Central memory CD4-positive, alpha-beta T cell (primary cell): ENCODE data around the gene CDH20.

Source experiments
- DNase-seq: peaks from one replicate; pipeline ENCODE4 v3.0.0; 2022

Gene CDH20

DNA sequence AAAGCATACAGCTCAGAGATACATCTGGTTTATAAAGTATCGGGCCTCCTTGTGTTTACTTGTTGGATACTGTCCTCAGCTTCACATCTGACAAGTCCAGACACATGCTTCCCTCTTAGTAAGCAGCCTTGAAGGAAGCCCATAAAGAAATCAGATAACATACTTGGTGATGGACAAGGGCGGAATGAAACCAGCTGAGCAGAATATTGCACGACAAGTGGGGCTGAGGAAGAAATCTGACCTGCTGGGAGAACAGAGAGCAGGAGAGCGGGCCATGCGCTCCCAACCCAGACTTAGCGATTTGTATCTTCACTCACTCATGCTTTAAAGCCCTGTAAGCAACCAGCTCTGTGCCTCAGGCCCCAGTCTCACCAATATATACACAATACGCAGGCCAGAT is 208.4 kb downstream of the CDH20 start:
- no peak for DNase-seq

DNA sequence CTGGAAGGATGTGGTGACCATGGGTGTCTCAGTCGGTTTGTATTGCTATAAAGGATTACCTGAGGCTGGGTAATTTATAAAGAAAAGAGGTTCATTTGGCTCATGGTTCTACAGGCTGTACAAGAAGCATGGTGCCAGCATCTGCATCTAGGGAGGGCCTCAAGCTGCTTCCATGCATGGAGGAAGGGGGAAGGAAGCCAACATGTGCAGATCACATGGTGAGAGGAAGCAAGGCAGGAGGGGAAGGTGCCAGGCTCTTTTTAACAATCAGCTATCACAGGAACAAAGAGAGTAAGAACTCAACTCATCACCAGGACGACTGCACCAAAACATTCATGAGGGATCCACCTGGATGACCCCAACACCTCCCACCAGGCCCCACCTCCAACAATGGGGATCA is 209.4 kb downstream of the CDH20 start:
- no peak for DNase-seq

DNA sequence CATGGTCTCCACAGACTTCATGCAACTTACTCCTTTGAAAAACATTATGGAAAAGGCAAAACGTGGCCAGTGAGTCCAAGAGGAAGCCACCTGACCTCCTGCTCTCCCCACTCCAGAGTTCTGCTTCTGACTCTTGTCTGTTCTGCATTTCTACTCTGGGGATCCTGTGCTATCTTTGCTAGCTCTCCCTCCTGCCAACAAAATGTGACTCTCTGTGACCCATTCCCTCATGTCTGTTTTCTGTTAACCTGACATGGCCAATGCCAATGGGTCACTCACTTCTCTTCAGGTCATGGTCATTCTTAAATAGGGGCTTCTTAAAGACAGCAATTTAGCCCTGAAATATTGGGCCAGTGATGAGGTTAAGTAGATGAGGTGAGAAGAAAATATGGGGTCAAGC is 210.3 kb downstream of the CDH20 start:
- no peak for DNase-seq

DNA sequence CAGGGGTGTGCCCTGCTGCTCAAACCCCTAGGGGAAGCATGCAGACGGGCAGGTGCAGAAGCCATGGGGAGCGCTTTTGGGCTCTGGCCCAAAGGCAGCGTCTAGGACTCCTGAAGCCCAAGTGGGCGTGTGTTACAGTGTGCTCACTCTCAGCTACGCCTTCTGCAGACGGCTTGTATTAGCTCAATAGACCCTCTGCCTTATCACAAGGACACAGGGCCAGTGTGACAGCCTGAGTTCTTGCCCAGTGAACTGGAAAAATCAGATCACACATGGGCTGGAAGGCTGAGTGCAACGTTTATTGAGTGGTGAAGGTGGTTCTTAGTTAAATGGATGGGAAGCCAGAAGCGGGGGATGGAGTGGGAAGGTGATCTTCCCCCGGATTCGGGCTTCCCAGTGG is 210.9 kb downstream of the CDH20 start:
- DNase-seq: no peak

DNA sequence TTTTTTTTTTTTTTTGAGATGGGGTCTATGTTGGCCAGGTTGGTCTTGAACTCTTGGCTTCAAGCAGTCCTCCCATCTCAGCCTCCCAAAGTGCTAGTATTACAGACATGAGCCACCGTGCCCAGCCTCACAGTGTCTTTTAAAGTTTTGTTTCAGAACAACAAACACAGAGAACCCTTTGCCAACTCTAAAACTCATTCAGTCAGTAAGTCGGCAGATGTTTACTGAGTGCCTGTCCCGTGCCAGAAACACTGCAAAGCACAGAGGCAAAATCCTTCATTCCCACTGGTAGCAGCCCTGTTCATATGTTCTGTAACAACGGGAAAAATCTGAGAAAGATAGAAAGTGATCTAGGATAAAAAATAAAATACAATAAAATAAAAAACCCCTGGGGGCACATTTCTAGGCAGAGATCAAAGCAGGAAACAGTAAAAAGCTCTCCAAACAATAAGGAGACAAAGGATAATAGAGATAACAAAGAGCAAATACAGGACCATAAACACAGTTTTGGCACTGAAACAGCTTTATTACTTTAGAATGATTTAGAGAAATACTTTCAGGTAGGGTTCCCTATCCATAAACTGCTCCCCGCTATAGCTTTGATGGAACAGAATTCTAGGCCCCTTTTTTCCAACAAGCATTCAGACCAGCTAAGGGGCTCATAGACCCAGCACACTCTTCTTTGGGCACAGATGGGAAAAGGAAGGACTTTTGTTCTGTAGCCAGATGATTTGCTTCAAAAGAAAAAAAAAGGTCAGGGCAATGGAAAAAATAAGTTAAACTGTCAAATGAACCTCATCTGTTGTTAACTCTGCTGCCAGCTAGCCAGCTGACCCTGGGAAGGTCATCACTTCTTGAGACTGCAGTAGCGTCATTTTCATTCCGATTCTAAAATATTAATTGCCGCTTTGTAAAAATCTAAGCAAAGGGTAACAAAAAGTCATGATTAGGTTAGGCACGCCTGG is 212.3 kb downstream of the CDH20 start:
- no peak for DNase-seq

DNA sequence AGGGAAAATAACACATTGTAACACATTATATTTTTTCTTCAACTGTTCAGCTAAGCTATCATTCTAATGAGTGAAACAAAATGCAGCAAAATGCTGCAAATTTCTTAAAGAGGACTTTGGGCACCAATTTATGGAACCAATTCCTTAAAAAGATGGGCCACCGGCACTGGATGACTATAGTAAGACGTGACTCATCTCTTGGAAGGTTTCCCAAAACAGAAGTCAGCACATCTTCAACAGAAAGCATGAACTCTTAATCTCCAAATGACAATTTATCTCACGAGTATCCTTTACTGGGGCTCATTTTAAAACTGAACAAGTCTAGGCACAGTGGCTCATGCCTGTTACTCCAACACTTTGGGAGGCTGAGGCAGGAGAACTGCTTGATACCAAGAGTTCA is 213.4 kb downstream of the CDH20 start:
- no peak for DNase-seq

DNA sequence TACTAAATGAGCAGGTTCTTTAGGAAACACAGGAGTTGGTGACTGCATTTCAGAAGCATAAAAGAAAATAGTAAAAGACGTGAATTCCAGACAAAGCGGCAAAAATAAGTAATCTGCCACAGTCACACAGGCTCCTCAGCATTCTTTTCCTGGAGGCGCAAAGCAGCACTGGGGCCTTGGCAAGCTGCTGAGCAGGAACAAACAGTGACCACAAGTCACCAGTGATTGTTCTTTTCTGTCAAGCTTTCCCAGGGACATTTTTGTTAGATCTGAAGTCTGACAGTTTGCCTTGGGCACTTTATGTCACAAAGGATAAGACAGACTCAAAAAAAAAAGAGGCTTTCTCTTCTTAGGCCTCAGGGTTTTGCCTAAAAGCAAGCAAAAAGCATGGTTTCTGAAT is 216.2 kb downstream of the CDH20 start:
- no peak for DNase-seq

DNA sequence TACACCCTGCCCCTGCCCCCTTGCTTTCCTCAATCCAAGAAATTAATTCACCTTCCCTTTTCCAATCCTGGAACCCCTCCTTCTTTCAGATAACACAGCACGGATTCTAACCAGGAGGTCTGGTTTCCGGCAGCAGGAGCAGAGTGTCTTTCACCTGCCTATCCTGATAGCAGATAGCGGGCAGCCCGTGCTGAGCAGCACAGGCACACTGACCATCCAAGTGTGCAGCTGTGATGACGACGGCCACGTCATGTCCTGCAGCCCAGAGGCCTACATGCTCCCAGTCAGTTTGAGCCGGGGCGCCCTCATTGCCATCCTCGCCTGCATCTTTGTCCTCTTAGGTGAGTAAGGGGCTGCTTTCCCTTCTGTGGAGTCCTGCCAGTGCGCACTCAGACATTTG is 216.7 kb downstream of the CDH20 start:
- no peak for DNase-seq

DNA sequence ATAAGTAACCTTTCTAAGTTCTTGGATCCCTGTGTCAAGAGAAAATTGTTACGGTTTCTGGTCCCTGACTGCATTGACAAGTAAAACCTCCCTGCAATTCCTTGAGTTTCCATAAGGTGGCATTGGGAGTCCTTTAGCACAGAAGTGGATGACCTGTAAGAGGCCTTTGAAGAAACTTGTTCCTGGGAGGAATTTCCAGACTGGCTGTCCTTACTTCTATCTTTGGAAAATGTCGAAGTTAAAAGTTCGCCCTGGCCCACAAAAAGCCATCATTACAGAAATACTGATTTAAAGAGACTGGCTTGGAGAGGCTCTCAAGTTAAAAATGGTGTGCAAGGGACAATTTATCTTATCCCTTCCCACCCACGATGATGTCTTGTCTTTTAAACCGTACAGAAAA is 218.4 kb downstream of the CDH20 start:
- no peak for DNase-seq

DNA sequence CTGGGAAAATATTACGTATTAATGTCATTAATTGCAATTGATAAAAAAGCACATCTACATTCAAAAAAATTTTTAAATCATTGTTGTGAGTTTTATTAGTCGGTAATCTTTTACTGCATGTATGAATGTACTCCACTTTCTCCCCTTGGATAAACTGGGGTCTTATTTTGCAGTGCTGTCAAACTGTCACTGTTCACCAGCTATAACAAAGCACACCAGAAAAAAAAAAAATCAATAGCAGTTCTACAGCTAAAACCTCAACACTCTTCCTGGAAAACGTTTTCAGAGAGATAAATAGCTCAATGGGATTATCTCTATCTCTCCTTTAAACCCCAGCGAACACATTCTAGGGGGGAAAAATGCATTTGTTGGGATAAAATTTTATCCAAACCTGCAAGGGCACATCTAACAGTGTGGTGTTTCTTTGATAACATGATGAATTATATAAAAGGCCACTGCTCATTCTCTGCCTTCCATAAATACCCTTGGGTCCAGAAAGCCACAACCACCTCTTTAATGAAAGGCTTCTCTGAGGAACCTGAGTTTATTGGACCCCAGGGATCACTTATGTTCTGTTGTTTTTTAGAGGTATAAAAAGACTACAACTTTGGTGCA is 219.9 kb downstream of the CDH20 start:
- DNase-seq: no peak

DNA sequence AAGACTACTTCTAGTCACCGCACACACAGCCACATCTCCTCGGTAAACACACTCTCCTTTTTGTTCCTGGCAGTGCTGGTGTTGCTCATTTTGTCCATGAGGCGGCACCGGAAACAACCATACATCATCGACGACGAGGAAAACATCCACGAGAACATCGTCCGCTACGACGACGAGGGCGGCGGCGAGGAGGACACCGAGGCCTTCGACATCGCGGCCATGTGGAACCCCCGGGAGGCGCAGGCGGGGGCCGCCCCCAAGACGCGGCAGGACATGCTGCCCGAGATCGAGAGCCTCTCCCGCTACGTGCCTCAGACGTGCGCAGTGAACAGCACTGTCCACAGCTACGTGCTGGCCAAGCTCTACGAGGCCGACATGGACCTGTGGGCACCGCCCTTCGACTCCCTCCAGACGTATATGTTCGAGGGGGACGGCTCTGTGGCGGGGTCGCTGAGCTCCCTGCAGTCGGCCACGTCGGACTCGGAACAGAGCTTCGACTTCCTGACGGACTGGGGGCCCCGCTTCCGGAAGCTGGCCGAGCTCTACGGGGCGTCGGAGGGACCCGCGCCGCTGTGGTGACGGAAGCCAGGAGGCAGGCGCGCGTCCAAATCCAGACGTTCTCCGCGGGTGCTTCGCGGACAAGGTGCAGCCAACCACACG is 221.0 kb downstream of the CDH20 start:
- DNase-seq: no peak

DNA sequence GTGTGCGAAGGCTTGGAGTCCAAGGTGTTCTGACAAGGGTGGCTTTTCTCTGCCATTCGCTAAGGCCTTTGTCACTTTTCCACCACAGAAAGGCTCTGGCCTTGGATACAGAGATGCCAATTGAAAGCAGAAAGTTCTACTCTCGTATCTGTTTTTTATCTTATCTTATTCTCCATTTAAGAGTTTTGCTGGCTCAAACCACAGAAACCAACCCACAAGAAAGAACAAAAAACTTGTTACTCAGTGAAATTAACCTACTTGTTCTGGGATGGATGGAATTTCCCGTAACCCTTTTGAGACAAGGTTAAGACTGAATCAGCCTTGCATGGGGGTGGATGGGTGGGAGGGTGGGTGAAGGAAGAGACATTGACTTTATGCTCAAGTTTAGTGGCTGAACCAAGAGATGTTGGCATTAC is 221.7 kb downstream of the CDH20 start:
- no peak for DNase-seq

DNA sequence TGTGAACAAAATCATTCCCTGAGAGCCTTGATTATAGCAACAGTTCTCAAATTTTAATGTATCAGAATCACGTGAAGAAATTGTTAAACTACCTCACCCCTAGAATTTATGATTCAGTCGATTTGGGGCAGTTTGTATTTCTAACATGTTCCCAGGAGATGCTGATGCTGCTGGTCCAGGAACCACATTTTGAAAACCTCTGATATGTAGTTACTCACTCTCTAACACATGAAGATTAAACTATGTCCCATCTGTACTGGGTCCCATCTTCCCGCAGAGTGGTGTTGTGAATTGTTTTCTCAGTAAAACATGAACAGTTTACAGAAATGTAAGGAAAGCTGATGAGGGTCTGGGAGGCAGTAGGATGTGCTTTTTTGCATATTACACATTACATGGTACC is 223.1 kb downstream of the CDH20 start:
- no peak for DNase-seq

DNA sequence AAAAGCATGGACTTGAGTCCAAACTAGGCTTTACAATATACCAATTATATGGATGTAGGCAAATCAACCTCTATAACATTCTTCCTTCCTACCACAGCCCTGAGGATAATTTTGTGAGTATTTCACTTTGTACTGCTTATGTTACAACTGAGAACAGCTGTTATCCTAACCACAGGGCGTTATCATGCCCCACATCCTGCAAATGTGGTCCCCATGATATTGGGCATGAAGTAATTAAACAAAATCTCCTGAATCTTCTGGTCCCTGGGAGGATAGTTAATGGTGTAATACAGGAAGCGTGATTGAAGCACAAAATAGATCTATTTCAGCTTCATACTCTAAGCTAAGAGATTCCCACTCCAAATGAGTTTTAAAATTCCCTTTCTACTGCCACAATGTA is 223.6 kb downstream of the CDH20 start:
- no peak for DNase-seq

DNA sequence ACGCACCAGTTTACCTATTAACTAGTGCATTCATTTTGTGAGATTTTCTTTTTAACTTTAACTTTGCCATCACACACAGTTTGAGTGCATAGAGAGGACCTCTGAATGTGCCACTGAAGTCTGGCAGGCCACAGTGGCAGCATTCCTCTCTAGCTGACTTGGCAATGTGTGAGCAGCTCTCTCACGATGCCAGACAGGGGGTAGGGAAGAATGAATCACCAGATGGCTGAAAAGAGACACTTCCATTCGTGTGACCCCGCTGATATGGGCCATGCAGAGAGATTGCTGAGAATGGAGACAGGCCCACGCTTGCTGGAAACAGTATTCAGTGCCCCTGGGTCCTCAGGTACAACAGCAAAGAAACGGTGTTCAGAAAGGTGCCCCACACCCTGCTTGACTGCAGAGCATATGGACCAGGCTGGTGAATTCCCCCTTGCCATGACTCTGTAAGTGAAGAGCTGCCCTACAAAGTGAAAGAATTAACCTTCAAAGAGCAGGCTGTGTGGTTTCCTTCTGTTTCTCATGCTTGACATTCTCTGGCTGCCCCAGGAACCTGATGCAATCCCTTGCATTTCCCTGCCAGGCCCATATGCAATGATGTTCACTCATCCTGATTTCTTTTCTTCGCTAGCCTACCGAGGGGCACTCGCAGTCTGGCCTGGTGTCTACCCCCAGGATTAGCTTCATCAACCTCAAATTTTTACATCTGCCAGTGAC is 236.1 kb downstream of the CDH20 start:
- no peak for DNase-seq

DNA sequence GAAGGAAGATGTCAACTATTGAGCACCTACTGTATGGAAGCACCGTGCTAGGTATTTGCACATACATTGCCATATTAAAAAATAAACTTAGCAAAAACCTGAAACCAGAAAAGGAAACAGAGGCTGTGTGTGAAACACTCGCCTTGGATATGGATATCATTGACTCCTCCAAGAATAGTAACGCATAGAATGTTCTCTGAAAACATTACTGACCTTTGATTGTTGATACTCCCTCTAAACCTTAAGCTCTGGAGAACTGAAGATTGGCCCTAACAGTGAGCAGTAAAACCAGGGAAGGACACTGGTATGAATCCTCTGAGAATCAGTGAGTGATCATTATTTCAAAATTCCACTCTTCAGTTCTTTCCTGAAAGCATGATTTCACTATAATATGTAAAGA is 236.8 kb downstream of the CDH20 start:
- no peak for DNase-seq

DNA sequence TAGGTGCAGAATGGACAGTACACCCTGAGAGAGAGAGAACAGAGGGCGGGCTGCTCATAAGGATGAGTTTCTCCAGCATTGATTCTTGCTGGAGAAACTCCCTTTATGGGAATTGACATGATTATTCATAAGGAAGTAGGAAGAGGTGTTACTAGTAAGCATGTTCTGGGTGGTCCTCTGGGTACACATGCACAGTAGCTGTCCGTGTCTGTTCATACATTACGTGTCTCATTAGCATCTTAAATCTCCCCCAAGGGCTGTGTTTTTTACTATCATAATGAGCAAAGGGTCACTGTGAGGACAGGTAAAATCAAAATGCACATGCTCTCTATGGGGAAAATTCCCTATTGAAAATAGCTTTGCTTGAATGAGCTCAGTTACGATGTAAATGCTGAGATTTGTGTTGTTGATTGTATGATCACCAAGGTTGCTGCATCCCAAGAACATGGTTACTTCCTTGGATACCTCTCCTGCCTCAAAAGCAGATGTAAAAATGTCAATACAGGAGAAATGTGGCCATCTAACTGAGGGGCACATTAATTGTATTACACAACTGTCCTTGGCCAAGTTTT is 238.9 kb downstream of the CDH20 start:
- DNase-seq: no peak

DNA sequence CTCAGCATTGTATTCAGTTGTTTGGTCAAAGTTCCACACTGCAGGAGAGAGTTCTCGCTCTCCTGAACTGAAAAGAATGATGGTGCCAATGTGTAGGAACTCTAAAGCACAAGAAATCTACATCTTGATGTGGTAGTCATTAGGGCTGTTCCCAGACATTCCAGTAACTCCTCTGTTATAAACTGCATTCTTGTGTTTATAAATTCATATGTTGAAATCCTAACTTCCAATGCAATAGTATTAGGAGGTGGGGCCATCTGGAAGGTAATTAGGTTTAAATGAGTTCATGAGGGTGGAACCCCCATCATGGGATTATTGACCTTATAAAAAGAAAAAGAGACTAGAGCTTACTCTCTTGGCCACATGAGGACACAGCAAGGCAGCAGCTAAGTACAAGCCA is 239.6 kb downstream of the CDH20 start:
- DNase-seq: no peak

DNA sequence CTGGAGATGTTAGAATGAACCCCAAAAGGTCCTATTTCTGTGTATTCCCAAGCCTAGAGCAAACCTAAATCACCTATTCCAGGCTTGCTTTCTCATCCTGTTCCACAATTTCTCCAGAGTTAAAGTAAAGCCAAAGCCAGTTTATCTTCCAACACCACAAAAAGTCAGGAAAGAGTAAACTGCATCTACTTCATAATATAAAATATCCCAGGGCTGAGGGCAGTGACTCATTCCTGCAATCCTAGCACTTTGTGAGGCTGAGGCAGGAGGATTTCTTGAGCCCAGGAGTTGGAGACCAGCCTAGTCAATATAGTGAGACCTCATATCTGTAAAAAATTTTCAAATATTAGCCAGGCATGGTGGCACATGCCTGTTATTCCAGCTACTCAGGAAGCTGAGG is 241.4 kb downstream of the CDH20 start:
- DNase-seq: no peak

DNA sequence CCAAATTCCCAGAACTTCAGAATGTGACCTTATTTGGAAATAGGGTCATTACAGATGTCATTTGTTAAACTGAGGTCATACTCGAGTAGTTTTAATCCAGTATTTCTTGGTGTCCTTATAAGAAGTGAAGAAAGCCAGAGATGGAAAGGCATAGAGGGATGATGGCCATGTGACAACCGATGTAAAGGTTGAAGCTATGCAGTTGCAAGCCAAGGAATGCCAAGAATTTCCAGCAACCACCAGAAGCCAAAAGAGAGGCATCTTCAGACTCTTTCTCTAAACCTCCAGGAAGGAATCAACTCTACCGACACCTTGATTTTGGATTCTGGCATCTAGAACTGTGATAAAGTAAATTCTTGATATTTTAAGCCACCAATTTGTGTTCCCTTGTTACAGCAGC is 242.2 kb downstream of the CDH20 start:
- no peak for DNase-seq

DNA sequence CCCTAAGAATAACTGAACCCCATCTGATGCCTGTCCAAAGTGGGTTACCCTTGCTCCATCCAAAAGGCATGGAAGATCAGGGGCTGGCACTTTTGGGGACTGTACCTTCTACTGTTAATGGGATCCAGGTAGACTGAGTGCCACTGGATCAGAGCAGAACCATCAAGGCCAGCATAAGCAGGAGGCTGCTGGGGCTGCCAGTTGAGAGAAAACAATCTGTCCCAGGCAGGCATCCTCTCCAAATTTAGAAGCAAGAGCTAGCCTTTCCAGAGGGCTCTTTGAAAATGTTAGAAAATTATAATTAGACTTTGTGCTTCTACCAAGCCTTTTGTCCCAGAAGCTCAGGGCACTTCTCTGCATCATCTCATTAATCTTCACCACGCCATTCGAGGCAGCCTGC is 245.6 kb downstream of the CDH20 start:
- no peak for DNase-seq

DNA sequence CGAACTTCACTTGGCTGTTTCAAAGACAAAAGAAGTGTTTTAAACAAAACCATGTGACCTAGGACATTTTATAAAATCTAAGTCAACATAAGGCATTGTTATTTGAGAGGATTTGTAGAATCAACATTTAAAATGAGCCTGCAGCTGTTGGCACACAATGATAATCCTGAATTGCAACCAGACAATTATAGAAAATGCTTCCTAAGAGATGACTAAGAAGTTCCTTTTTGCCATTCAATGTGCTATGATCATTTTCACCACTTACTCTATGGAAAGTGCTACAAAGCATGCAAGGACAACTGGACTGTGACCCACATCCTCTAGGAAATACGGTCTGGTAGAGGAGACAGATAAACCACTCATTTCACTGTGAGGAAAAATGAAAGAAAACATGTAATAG is 246.4 kb downstream of the CDH20 start:
- DNase-seq: no peak

DNA sequence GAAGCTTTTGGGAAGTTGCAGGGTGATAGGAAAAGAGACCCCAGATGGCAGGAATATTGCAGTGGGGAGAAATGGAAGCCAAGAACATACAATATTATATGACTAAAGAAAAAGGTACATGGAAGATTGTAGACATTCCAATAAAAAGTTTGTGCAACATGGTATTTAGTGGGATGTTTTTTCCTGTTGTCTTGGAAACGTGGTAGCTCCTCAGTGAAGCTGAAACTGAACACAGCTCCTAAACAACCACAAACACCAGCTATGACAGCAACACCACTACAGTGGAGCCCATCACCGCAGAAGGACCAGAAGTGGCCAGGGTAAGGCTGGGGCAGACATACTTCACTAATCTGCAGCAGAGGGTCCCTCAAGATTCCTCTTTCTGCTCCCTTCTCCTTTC is 246.8 kb downstream of the CDH20 start:
- no peak for DNase-seq
